HEK293 (cell line): ENCODE measurements around the gene PPEF2.
A peak's percentile ranks its signal among the peaks of the same experiment; 100 is the strongest.

Source experiments
- CTCF ChIA-PET: fragments of 350-600 bp; formaldehyde crosslinking; extraction: SDS; loops from one replicate; lab custom pipeline; 2021; ENCODE audit warnings: antibody characterized with exemption; lab: Yijun Ruan, JAX
- POLR2A ChIA-PET: fragments of 300-600 bp; formaldehyde crosslinking; extraction: SDS; loops from one replicate; lab custom pipeline; 2020; ENCODE audit warnings: antibody characterized with exemption, inconsistent platforms; lab: Yijun Ruan, JAX
- H3K27ac ChIP-seq: fragments of 200-500 bp; sonication (Bioruptor generic); 2 replicates; pipeline ENCODE4 v1.5.1; 2014; ENCODE audit warnings: low read depth, low read length, control low read depth, inconsistent platforms; ENCODE audit errors: extremely low read depth
- H3K36me3 ChIP-seq, 2 experiments: fragments of 200-500 bp in 1 of 2; sonication (Bioruptor generic) in 1 of 2; 1 replicate in 1 of 2; 2 replicates in 1 of 2; pipeline ENCODE4 v1.5.1; 2014 to 2017; ENCODE audit warnings: inconsistent platforms in 2 of 2, low read length in 2 of 2; ENCODE audit not compliant: control insufficient read depth in 2 of 2, insufficient read depth in 1 of 2
- H3K4me1 ChIP-seq: fragments of 200-500 bp; sonication (Bioruptor generic); 2 replicates; pipeline ENCODE4 v1.5.1; 2014; ENCODE audit warnings: mild to moderate bottlenecking, low read length, inconsistent platforms; ENCODE audit not compliant: control insufficient read depth, insufficient read depth
- H3K4me3 ChIP-seq: 2 replicates; pipeline ENCODE4 v1.5.1; 2011; ENCODE audit warnings: low read depth, mild to moderate bottlenecking, control low read depth, low read length, moderate library complexity
- H3K9me3 ChIP-seq: fragments of 200-500 bp; sonication (Bioruptor generic); 2 replicates; pipeline ENCODE4 v1.5.1; 2014; ENCODE audit warnings: low read depth, low read length, inconsistent platforms; ENCODE audit not compliant: control insufficient read depth, insufficient read depth
- CTCF ChIP-seq: fragments of 450-650 bp; formaldehyde crosslinking; IDR thresholded peaks from 2 replicates; pipeline ENCODE4 v1.5.1; 2016; ENCODE audit warnings: missing biosample characterization, missing genetic modification characterization
- PRDM6 ChIP-seq: fragments of 450-650 bp; formaldehyde crosslinking; IDR thresholded peaks from 2 replicates; pipeline ENCODE4 v1.5.1; 2017; ENCODE audit warnings: missing biosample characterization, missing genetic modification characterization
- SCRT1 ChIP-seq: fragments of 450-650 bp; formaldehyde crosslinking; IDR thresholded peaks from 2 replicates; pipeline ENCODE4 v1.5.1; 2016; ENCODE audit warnings: missing biosample characterization, missing genetic modification characterization, borderline replicate concordance
- SP3 ChIP-seq: fragments of 450-650 bp; formaldehyde crosslinking; IDR thresholded peaks from 2 replicates; pipeline ENCODE4 v1.5.1; 2016; ENCODE audit warnings: missing biosample characterization, missing genetic modification characterization
- WT1 ChIP-seq: fragments of 450-650 bp; formaldehyde crosslinking; IDR thresholded peaks from 2 replicates; pipeline ENCODE4 v1.5.1; 2016; ENCODE audit warnings: missing biosample characterization, missing genetic modification characterization
- ZNF10 ChIP-seq: fragments of 450-650 bp; formaldehyde crosslinking; IDR thresholded peaks from 2 replicates; pipeline ENCODE4 v1.5.1; 2017; ENCODE audit warnings: missing biosample characterization, missing genetic modification characterization
- ZNF248 ChIP-seq: fragments of 450-650 bp; formaldehyde crosslinking; IDR thresholded peaks from 2 replicates; pipeline ENCODE4 v1.5.1; 2017; ENCODE audit warnings: missing biosample characterization, missing genetic modification characterization
- ZNF280D ChIP-seq: fragments of 450-650 bp; formaldehyde crosslinking; IDR thresholded peaks from 2 replicates; pipeline ENCODE4 v1.5.1; 2016; ENCODE audit warnings: missing biosample characterization, missing genetic modification characterization
- ZNF404 ChIP-seq: fragments of 450-650 bp; formaldehyde crosslinking; IDR thresholded peaks from 2 replicates; pipeline ENCODE4 v1.5.1; 2017; ENCODE audit warnings: missing biosample characterization, missing genetic modification characterization
- ZNF621 ChIP-seq: fragments of 450-650 bp; formaldehyde crosslinking; IDR thresholded peaks from 2 replicates; pipeline ENCODE4 v1.5.1; 2017; ENCODE audit warnings: missing biosample characterization, missing genetic modification characterization
- ZNF654 ChIP-seq: fragments of 450-650 bp; formaldehyde crosslinking; IDR thresholded peaks from 2 replicates; pipeline ENCODE4 v1.5.1; 2016; ENCODE audit warnings: low read depth, missing biosample characterization, missing genetic modification characterization
- ZNF837 ChIP-seq: fragments of 450-650 bp; formaldehyde crosslinking; IDR thresholded peaks from 2 replicates; pipeline ENCODE4 v1.5.1; 2016; ENCODE audit warnings: missing biosample characterization, missing genetic modification characterization
- ZSCAN5A ChIP-seq: fragments of 450-650 bp; formaldehyde crosslinking; IDR thresholded peaks from 2 replicates; pipeline ENCODE4 v1.5.1; 2016; ENCODE audit warnings: missing biosample characterization, missing genetic modification characterization

The PPEF2 gene

GRCh38 chr4:75920327-75920726 is 18.1 kb upstream of the PPEF2 start:
- Histone ChIP-seq H3K27ac (no peak overlapping the region), H3K4me1 (no peaks in the 10 kb centered on the region), H3K4me3 (no peak overlapping the region), H3K36me3 (peaks cover 0 to 33% of the 10 kb centered on the region in 2 experiments; a peak in 2 of 3 replicates), H3K9me3 (no peaks in the 10 kb centered on the region)
- ChIA-PET CTCF (interaction anchor here (0.5 to 0.7 kb wide), 2 partner anchors 30 to 1388 kb away, joined by 3 read pairs; no protein-coding TSS in a partner anchor), POLR2A (no interaction called here)
- TF ChIP-seq ZSCAN5A (no peak), ZNF404 (no peak), ZNF280D (tag by site-specific recombination) (no peak), SP3 (tag by site-specific recombination) (no peak), ZNF837 (tag by site-specific recombination) (no peak), SCRT1 (tag by site-specific recombination) (no peak), ZNF621 (tag by site-specific recombination) (no peak), CTCF (tag by site-specific recombination) (no peak)

- Histone ChIP-seq H3K4me1 (no peaks in the 10 kb centered on the region), H3K4me3 (no peak overlapping the region), H3K36me3 (peaks cover 0 to 33% of the 10 kb centered on the region in 2 experiments; a peak in 2 of 3 replicates), H3K27ac (no peak overlapping the region), H3K9me3 (no peaks in the 10 kb centered on the region)
- ChIA-PET CTCF (no interaction called here), POLR2A (no interaction called here)
- TF ChIP-seq ZNF10 (tag by site-specific recombination), result 0 out of 2 replicates have a peak, but pooled peaks have one; percentile 14
- no peak for TF ChIP-seq WT1
These were observed 17.7 kb upstream of the PPEF2 start for GRCh38 chr4:75919920-75920319.

GRCh38 chr4:75916091-75916661 is 13.9 kb upstream of the PPEF2 start:
- ChIA-PET CTCF (interaction anchor here (0.5 to 1.7 kb wide), 14 partner anchors 8 to 722 kb away, joined by 3 to 9 read pairs (median 3); partner anchors contain the start of gene NAAA), POLR2A (no interaction called here)
- Histone ChIP-seq H3K27ac (no peak overlapping the region), H3K4me3 (no peak overlapping the region), H3K36me3 (peaks cover 0 to 18% of the 10 kb centered on the region in 2 experiments; a peak in 2 of 3 replicates), H3K9me3 (no peaks in the 10 kb centered on the region), H3K4me1 (no peaks in the 10 kb centered on the region)
- 0 out of 2 replicates have a peak, but pooled peaks have one; percentile 7 for TF ChIP-seq CTCF (tag by site-specific recombination)
- TF ChIP-seq PRDM6 (tag by site-specific recombination), result peak; percentile 95
- no peak for TF ChIP-seq ZNF248 (tag by site-specific recombination)
- peak; percentile 46 for TF ChIP-seq ZNF654 (tag by site-specific recombination)
